WTC11 (cell line): Measurements from ENCODE around the gene CTNNA3. TPM values are rescaled to one million over a fixed set of nuclear protein-coding genes. Genes with fewer than 3 reads are reported as not detected.

Experiments
- ATAC-seq: fragments of 200-7000 bp; cut with Tn5 transposase; 2 replicates; pipeline ENCODE4 v1.10.0; 2021; ENCODE audit warnings: mild to moderate bottlenecking, moderate library complexity
- CTCF ChIA-PET: fragments of 300-600 bp; sonication (Branson Sonifier 250); formaldehyde crosslinking; loops from one replicate; lab custom pipeline; 2021; ENCODE audit warnings: antibody characterized with exemption; lab: Charles Lee
- POLR2A ChIA-PET: fragments of 350-600 bp; sonication (Branson Sonifier 250); formaldehyde crosslinking; loops from one replicate; lab custom pipeline; 2021; ENCODE audit warnings: antibody characterized with exemption; lab: Charles Lee
- DNase-seq: peaks from one replicate; pipeline ENCODE4 v3.0.0; 2021; ENCODE audit warnings: low spot score
- H3K27ac Mint-ChIP-seq: 2 replicates; pipeline ENCODE4 v1.8.0; 2021; ENCODE audit warnings: mixed read lengths
- H3K27me3 Mint-ChIP-seq: 2 replicates; pipeline ENCODE4 v1.8.0; 2021; ENCODE audit warnings: low read depth, mild to moderate bottlenecking, moderate library complexity, mixed read lengths
- H3K36me3 Mint-ChIP-seq: 2 replicates; pipeline ENCODE4 v1.8.0; 2021; ENCODE audit warnings: mixed read lengths
- H3K4me1 Mint-ChIP-seq: 2 replicates; pipeline ENCODE4 v1.8.0; 2022; ENCODE audit warnings: mixed read lengths
- H3K4me3 Mint-ChIP-seq: 2 replicates; pipeline ENCODE4 v1.8.0; 2021; ENCODE audit warnings: mild to moderate bottlenecking, moderate library complexity, mixed read lengths
- H3K9me3 Mint-ChIP-seq: 2 replicates; pipeline ENCODE4 v1.8.0; 2021; ENCODE audit warnings: mixed read lengths
- CBFB ChIP-seq: sonication (generic); formaldehyde crosslinking; IDR thresholded peaks from 2 replicates; pipeline ENCODE4 v1.8.1; 2022; ENCODE audit warnings: mild to moderate bottlenecking, low read depth, missing genetic modification reagents
- CREB1 ChIP-seq: sonication (generic); formaldehyde crosslinking; IDR thresholded peaks from 2 replicates; pipeline ENCODE4 v1.8.0; 2023; ENCODE audit warnings: mild to moderate bottlenecking, missing genetic modification reagents
- EMX1 ChIP-seq: fragments of 250-450 bp; sonication (Bioruptor Pico); IDR thresholded peaks from 2 replicates; pipeline ENCODE4 v1.8.0; 2021; ENCODE audit warnings: mild to moderate bottlenecking
- IRF2 ChIP-seq: sonication (generic); formaldehyde crosslinking; IDR thresholded peaks from 2 replicates; pipeline ENCODE4 v1.8.0; 2022; ENCODE audit warnings: low read depth, missing genetic modification reagents, borderline replicate concordance
- NFE2L1 ChIP-seq: sonication (generic); formaldehyde crosslinking; IDR thresholded peaks from 2 replicates; pipeline ENCODE4 v1.8.1; 2023; ENCODE audit warnings: missing genetic modification reagents
- NR3C1 ChIP-seq: sonication (generic); formaldehyde crosslinking; conservative IDR thresholded peaks from 2 replicates; pipeline ENCODE4 v1.8.1; 2023; ENCODE audit warnings: low read depth, mild to moderate bottlenecking, missing genetic modification reagents
- PRRX2 ChIP-seq: fragments of 250-450 bp; sonication (Bioruptor Pico); IDR thresholded peaks from 2 replicates; pipeline ENCODE4 v1.8.0; 2021; ENCODE audit warnings: mild to moderate bottlenecking
- SP1 ChIP-seq: sonication (generic); formaldehyde crosslinking; conservative IDR thresholded peaks from 2 replicates; pipeline ENCODE4 v1.8.1; 2022; ENCODE audit warnings: missing genetic modification reagents
- TEAD4 ChIP-seq: sonication (generic); formaldehyde crosslinking; IDR thresholded peaks from 2 replicates; pipeline ENCODE4 v1.8.0; 2022; ENCODE audit warnings: mild to moderate bottlenecking, missing genetic modification reagents
- ZNF263 ChIP-seq: sonication (generic); formaldehyde crosslinking; IDR thresholded peaks from 2 replicates; pipeline ENCODE4 v1.8.1; 2022; ENCODE audit warnings: low read depth, mild to moderate bottlenecking, moderate library complexity, missing genetic modification reagents
- ZNF317 ChIP-seq: sonication (generic); formaldehyde crosslinking; IDR thresholded peaks from 2 replicates; pipeline ENCODE4 v1.8.1; 2023; ENCODE audit warnings: low read depth, mild to moderate bottlenecking, moderate library complexity, missing genetic modification reagents, borderline replicate concordance
- total RNA-seq: library from RNA; stranded (reverse); gene quantifications from 3 replicates; pipeline ENCODE4 v1.2.3, GENCODE V29; 2021
- TF ChIP-seq, protein P1 (sequence below): sonication (generic); formaldehyde crosslinking; IDR thresholded peaks from 2 replicates; pipeline ENCODE4 v1.8.1; 2023; ENCODE audit warnings: mild to moderate bottlenecking, missing genetic modification reagents
- TF ChIP-seq, protein P2 (sequence below): sonication (generic); formaldehyde crosslinking; conservative IDR thresholded peaks from 2 replicates; pipeline ENCODE4 v1.8.1; 2022; ENCODE audit warnings: mild to moderate bottlenecking, missing genetic modification reagents
- TF ChIP-seq, protein P3 (sequence below): sonication (generic); formaldehyde crosslinking; IDR thresholded peaks from 2 replicates; pipeline ENCODE4 v1.8.1; 2023; ENCODE audit warnings: mild to moderate bottlenecking, missing genetic modification reagents
- TF ChIP-seq, protein P4 (sequence below): fragments of 250-450 bp; sonication (Bioruptor Pico); IDR thresholded peaks from 2 replicates; pipeline ENCODE4 v1.9.0; 2021; ENCODE audit warnings: mild to moderate bottlenecking, borderline replicate concordance
- TF ChIP-seq, protein P5 (sequence below): sonication (generic); formaldehyde crosslinking; IDR thresholded peaks from 2 replicates; pipeline ENCODE4 v1.8.0; 2022; ENCODE audit warnings: missing genetic modification reagents
- TF ChIP-seq, protein P6 (sequence below): fragments of 250-450 bp; sonication (Bioruptor Pico); IDR thresholded peaks from 2 replicates; pipeline ENCODE4 v1.9.0; 2021; ENCODE audit warnings: moderate library complexity, mild to moderate bottlenecking, inconsistent platforms, borderline replicate concordance

CTNNA3 gene
- total RNA-seq, 1 experiment from 2014 or later: 6.1 TPM

DNA sequence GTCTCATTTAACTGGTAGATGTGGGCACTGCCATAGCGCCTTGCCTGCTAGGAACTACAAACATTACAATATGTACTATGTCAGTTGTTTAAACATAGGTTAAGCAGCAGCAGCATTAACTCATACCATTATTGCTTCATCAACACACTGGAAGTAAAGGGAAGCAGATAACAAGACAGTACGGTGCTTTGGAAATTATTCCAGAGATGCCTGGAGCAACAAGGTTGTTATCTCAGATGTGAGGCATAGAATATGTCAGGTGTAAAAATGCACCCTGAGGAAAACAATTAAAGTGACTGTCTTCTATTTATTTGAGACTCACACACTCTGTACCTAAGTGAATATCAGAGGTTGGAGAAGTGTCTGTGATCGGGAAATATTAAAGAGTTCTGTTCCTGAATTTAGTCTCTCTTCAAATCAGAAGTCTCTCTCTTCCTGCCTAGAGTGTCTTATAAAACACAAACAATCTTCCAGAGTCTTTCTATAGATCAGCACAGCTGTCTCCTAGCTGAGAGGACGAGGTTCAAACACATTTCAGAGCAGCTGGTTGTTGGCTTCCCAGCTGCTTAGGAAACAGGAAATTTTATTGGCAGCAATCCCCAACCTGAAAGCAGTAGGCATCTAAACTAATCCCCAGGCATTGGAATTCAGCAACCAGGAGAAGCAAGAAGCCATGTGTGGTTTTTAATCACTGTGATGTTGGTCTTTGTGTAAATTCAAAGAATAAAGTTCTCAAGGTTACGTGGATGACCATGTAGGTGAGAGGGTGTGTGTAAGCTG lies 1764.5 kb downstream of the CTNNA3 start (continued):
- TF ChIP-seq, protein P1, sequence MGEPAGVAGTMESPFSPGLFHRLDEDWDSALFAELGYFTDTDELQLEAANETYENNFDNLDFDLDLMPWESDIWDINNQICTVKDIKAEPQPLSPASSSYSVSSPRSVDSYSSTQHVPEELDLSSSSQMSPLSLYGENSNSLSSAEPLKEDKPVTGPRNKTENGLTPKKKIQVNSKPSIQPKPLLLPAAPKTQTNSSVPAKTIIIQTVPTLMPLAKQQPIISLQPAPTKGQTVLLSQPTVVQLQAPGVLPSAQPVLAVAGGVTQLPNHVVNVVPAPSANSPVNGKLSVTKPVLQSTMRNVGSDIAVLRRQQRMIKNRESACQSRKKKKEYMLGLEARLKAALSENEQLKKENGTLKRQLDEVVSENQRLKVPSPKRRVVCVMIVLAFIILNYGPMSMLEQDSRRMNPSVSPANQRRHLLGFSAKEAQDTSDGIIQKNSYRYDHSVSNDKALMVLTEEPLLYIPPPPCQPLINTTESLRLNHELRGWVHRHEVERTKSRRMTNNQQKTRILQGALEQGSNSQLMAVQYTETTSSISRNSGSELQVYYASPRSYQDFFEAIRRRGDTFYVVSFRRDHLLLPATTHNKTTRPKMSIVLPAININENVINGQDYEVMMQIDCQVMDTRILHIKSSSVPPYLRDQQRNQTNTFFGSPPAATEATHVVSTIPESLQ (CRISPR knock-in tag): no peak
- no peak for TF ChIP-seq SP1 (CRISPR knock-in tag)
- TF ChIP-seq, all 79 proteins: peak for 0

DNA sequence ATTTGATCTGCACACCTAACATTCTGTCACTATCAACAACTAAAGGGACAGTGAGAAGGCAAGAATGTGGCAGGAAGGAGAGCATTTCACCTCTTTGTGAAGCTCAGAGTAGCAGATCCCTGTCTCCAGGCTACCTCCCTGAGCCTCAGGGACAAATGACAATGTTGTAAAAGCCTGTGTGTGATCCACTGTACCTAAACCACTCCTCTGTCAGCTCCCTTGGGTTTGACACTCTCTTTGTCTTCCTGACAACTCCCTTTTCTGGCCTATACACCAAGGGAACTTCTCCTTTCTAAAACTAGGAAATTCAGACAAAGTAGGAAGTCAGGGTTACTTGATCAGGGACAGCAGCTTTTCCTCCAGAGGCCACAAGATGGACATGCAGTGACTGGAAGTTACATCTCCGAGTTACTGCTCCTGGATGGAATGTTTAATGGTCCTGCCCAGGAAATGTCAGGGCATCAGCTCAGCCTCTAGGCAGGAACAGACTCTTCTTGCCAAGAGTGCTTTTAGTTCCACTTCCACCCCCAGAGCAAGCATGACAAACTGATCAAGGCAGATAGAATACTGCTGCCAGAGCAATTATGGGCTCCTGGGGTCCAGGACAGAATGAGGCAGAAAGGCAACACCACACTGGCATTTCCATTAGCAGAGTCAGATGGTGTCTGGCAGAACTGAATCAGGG lies 1784.7 kb downstream of the CTNNA3 start:
- TF ChIP-seq SP1 (CRISPR knock-in tag): no peak
- DNase-seq (no peak), ATAC-seq (no peak)
- H3K27ac Mint-ChIP-seq: no peak overlapping the region
- H3K36me3 Mint-ChIP-seq: no peaks in the 10 kb centered on the region
- ChIA-PET CTCF (no interaction called here), POLR2A (no interaction called here)
- H3K9me3 Mint-ChIP-seq: no peaks in the 10 kb centered on the region
- H3K4me3 Mint-ChIP-seq: no peak overlapping the region
- 0 out of 2 replicates have a peak, but pooled peaks cover under 1% of the 10 kb centered on the region for H3K4me1 Mint-ChIP-seq
- H3K27me3 Mint-ChIP-seq: no peaks in the 10 kb centered on the region

DNA sequence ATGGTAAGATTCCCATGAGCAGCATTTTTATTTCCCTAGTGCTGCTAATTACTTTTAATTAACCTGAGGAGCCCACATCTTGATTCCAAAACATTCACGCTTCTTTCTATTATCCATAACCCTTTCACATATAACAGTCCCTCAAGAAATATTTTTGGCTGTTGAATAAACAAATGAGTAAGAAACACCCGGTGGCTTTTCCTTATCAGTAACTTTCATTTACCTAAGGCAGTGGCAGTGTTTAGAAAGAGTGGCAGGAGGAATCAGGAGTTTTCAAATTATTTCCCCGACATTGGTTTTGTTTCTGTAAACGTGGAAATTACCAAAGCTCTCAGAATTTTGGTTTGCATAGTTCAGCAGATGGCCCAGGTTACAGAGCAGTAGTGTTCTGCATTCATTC lies 1785.8 kb downstream of the CTNNA3 start:
- DNase-seq (no peak), ATAC-seq (no peak)
- Mint-ChIP-seq H3K4me3 (no peak overlapping the region), H3K27me3 (no peaks in the 10 kb centered on the region), H3K27ac (no peak overlapping the region), H3K36me3 (no peaks in the 10 kb centered on the region), H3K9me3 (no peaks in the 10 kb centered on the region), H3K4me1 (no peaks in the 10 kb centered on the region)
- ChIA-PET POLR2A (no interaction called here), CTCF (no interaction called here)
- TF ChIP-seq CREB1 (CRISPR knock-in tag) (no peak), TEAD4 (CRISPR knock-in tag) (no peak), NFE2L1 (CRISPR knock-in tag) (no peak), IRF2 (no peak), PRRX2 (CRISPR knock-in tag) (no peak), CBFB (no peak), ZNF317 (CRISPR knock-in tag) (no peak), EMX1 (CRISPR knock-in tag) (no peak), ZNF263 (CRISPR knock-in tag) (no peak), NR3C1 (CRISPR knock-in tag) (no peak)
- TF ChIP-seq, protein P2, sequence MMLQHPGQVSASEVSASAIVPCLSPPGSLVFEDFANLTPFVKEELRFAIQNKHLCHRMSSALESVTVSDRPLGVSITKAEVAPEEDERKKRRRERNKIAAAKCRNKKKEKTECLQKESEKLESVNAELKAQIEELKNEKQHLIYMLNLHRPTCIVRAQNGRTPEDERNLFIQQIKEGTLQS (CRISPR knock-in tag): no peak
- TF ChIP-seq, protein P3, sequence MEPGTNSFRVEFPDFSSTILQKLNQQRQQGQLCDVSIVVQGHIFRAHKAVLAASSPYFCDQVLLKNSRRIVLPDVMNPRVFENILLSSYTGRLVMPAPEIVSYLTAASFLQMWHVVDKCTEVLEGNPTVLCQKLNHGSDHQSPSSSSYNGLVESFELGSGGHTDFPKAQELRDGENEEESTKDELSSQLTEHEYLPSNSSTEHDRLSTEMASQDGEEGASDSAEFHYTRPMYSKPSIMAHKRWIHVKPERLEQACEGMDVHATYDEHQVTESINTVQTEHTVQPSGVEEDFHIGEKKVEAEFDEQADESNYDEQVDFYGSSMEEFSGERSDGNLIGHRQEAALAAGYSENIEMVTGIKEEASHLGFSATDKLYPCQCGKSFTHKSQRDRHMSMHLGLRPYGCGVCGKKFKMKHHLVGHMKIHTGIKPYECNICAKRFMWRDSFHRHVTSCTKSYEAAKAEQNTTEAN (CRISPR knock-in tag): no peak
- TF ChIP-seq, protein P4, sequence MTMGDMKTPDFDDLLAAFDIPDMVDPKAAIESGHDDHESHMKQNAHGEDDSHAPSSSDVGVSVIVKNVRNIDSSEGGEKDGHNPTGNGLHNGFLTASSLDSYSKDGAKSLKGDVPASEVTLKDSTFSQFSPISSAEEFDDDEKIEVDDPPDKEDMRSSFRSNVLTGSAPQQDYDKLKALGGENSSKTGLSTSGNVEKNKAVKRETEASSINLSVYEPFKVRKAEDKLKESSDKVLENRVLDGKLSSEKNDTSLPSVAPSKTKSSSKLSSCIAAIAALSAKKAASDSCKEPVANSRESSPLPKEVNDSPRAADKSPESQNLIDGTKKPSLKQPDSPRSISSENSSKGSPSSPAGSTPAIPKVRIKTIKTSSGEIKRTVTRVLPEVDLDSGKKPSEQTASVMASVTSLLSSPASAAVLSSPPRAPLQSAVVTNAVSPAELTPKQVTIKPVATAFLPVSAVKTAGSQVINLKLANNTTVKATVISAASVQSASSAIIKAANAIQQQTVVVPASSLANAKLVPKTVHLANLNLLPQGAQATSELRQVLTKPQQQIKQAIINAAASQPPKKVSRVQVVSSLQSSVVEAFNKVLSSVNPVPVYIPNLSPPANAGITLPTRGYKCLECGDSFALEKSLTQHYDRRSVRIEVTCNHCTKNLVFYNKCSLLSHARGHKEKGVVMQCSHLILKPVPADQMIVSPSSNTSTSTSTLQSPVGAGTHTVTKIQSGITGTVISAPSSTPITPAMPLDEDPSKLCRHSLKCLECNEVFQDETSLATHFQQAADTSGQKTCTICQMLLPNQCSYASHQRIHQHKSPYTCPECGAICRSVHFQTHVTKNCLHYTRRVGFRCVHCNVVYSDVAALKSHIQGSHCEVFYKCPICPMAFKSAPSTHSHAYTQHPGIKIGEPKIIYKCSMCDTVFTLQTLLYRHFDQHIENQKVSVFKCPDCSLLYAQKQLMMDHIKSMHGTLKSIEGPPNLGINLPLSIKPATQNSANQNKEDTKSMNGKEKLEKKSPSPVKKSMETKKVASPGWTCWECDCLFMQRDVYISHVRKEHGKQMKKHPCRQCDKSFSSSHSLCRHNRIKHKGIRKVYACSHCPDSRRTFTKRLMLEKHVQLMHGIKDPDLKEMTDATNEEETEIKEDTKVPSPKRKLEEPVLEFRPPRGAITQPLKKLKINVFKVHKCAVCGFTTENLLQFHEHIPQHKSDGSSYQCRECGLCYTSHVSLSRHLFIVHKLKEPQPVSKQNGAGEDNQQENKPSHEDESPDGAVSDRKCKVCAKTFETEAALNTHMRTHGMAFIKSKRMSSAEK (CRISPR knock-in tag): no peak
- TF ChIP-seq, protein P5, sequence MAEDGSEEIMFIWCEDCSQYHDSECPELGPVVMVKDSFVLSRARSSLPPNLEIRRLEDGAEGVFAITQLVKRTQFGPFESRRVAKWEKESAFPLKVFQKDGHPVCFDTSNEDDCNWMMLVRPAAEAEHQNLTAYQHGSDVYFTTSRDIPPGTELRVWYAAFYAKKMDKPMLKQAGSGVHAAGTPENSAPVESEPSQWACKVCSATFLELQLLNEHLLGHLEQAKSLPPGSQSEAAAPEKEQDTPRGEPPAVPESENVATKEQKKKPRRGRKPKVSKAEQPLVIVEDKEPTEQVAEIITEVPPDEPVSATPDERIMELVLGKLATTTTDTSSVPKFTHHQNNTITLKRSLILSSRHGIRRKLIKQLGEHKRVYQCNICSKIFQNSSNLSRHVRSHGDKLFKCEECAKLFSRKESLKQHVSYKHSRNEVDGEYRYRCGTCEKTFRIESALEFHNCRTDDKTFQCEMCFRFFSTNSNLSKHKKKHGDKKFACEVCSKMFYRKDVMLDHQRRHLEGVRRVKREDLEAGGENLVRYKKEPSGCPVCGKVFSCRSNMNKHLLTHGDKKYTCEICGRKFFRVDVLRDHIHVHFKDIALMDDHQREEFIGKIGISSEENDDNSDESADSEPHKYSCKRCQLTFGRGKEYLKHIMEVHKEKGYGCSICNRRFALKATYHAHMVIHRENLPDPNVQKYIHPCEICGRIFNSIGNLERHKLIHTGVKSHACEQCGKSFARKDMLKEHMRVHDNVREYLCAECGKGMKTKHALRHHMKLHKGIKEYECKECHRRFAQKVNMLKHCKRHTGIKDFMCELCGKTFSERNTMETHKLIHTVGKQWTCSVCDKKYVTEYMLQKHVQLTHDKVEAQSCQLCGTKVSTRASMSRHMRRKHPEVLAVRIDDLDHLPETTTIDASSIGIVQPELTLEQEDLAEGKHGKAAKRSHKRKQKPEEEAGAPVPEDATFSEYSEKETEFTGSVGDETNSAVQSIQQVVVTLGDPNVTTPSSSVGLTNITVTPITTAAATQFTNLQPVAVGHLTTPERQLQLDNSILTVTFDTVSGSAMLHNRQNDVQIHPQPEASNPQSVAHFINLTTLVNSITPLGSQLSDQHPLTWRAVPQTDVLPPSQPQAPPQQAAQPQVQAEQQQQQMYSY (CRISPR knock-in tag): no peak
- TF ChIP-seq, protein P6, sequence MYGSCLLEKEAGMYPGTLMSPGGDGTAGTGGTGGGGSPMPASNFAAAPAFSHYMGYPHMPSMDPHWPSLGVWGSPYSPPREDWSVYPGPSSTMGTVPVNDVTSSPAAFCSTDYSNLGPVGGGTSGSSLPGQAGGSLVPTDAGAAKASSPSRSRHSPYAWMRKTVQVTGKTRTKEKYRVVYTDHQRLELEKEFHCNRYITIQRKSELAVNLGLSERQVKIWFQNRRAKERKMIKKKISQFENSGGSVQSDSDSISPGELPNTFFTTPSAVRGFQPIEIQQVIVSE (CRISPR knock-in tag): no peak
